Measurements from ENCODE around the gene DHX58.

- TF ChIP-seq, protein P1, sequence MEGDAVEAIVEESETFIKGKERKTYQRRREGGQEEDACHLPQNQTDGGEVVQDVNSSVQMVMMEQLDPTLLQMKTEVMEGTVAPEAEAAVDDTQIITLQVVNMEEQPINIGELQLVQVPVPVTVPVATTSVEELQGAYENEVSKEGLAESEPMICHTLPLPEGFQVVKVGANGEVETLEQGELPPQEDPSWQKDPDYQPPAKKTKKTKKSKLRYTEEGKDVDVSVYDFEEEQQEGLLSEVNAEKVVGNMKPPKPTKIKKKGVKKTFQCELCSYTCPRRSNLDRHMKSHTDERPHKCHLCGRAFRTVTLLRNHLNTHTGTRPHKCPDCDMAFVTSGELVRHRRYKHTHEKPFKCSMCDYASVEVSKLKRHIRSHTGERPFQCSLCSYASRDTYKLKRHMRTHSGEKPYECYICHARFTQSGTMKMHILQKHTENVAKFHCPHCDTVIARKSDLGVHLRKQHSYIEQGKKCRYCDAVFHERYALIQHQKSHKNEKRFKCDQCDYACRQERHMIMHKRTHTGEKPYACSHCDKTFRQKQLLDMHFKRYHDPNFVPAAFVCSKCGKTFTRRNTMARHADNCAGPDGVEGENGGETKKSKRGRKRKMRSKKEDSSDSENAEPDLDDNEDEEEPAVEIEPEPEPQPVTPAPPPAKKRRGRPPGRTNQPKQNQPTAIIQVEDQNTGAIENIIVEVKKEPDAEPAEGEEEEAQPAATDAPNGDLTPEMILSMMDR (IDR thresholded peaks at IDR 0.05; ENCODE audit: low read depth, low read length, missing input control) = no peak
- TF ChIP-seq GABPA (IDR thresholded peaks at IDR 0.05 in 1 of 2, conservative IDR thresholded peaks at IDR 0.05 in 1 of 2) (no peak), ZBTB33 (IDR thresholded peaks at IDR 0.05) (no peak), JUND (IDR thresholded peaks at IDR 0.05) (no peak), EGR1 (IDR thresholded peaks at IDR 0.05; ENCODE audit: low read depth in 2 of 2) (no peak)
Measured at GRCh38 chr17:42072323-42073187, 40.0 kb downstream of the DHX58 start.
